Gastrocnemius medialis (tissue), 4 donors: ENCODE measurements around the gene ZNF407. TPM values are rescaled to one million over a fixed set of nuclear protein-coding genes. Genes with fewer than 3 reads are reported as not detected.
"Not testable (repeated sequence)": the region's sequence is repeated elsewhere in the genome, so short reads cannot be mapped to it uniquely, and the experiment has no call there.

Experiments used
- ATAC-seq, 2 donors: fragments of 150-250 bp; one replicate each; pipeline ENCODE4 v1.9.1; 2016
- DNase-seq, 2 donors: peaks; one replicate each; pipeline ENCODE4 v3.0.0-alpha.2; 2019
- H3K27ac ChIP-seq, 4 donors: fragments of 200-600 bp; sonication (generic); 1 replicate in 1 of 4; 2 replicates in 3 of 4; pipeline ENCODE4 v1.5.1; 2016 to 2018; ENCODE audit warnings: mild to moderate bottlenecking in 2 of 4, moderate library complexity in 1 of 4
- H3K27me3 ChIP-seq, 3 donors: fragments of 200-600 bp; sonication (generic) in 2 of 3; 1 replicate in 1 of 3; 2 replicates in 2 of 3; pipeline versions ENCODE4 v1.5.1 to v1.6.0; 2016 to 2019; ENCODE audit warnings: mild to moderate bottlenecking in 1 of 3, moderate library complexity in 1 of 3
- H3K36me3 ChIP-seq, 2 donors: fragments of 200-600 bp; sonication (generic) in 1 of 2; one replicate each; pipeline ENCODE4 v1.5.1; 2017 to 2018
- H3K4me1 ChIP-seq, 2 donors: fragments of 200-600 bp; sonication (generic) in 1 of 2; one replicate each; pipeline ENCODE4 v1.5.1; 2016 to 2017; ENCODE audit warnings: mild to moderate bottlenecking in 2 of 2
- H3K4me3 ChIP-seq, 4 donors: fragments of 200-600 bp; sonication (generic) in 3 of 4; 1 replicate in 1 of 4; 2 replicates in 3 of 4; pipeline ENCODE4 v1.5.1; 2016 to 2019; ENCODE audit warnings: mild to moderate bottlenecking in 2 of 4
- H3K9me3 ChIP-seq, 3 donors: fragments of 200-600 bp; sonication (generic) in 2 of 3; 1 replicate in 1 of 3; 2 replicates in 2 of 3; pipeline ENCODE4 v1.5.1; 2016 to 2019
- CTCF ChIP-seq, 5 experiments: fragments of 450-650 bp in 3 of 5; fragments of 200-600 bp in 2 of 5; sonication (generic) in 2 of 5; IDR thresholded peaks in 4 of 5; conservative IDR thresholded peaks in 1 of 5; 1 replicate in 4 of 5; 2 replicates in 1 of 5; pipeline ENCODE4 v1.5.1; 2016 to 2019; ENCODE audit warnings: antibody characterized with exemption in 5 of 5, mild to moderate bottlenecking in 3 of 5, moderate library complexity in 3 of 5
- POLR2A ChIP-seq, 2 donors: fragments of 450-650 bp; IDR thresholded peaks; one replicate each; pipeline ENCODE4 v1.6.1; 2017; ENCODE audit warnings: antibody characterized with exemption in 2 of 2, mild to moderate bottlenecking in 2 of 2, moderate library complexity in 2 of 2
- in situ Hi-C, 4 donors: fragments of 200-750 bp; cut with MboI; loops; one replicate each; pipeline versions ENCODE4 v1.15.0 to v1.8.0; 2017; ENCODE audit warnings: low sequenced_read_pairs in 4 of 4
- intact Hi-C: fragments of 100-400 bp; cut with DNase I; formaldehyde crosslinking; loops from one replicate; pipeline ENCODE4 v1.15.1; 2023; ENCODE audit warnings: low total_unique reads
- total RNA-seq, 4 donors: library from RNA; depleted of rRNA; stranded (reverse); fragments of >200 nt; gene quantifications; one replicate each; pipeline versions ENCODE4 v1.1.0 to v1.2.3, GENCODE V29; 2016

The ZNF407 gene
- total RNA-seq, 4 donors from 2014 or later = 5.9 to 11.4 (median 9.2) TPM

- Histone ChIP-seq H3K27ac (no peak overlapping the region), H3K27me3 (no peaks in the 10 kb centered on the region), H3K4me1 (no peaks in the 10 kb centered on the region), H3K36me3 (no peaks in the 10 kb centered on the region), H3K9me3 (no peaks in the 10 kb centered on the region), H3K4me3 (no peak overlapping the region)
- TF ChIP-seq POLR2A (IDR thresholded peaks at IDR 0.05) = no peak
- no peak for TF ChIP-seq CTCF (IDR thresholded peaks at IDR 0.05 in 4 of 5, conservative IDR thresholded peaks at IDR 0.05 in 1 of 5)
- DNase-seq (no peak), ATAC-seq (no peak)
- intact Hi-C loops (no loop called here), in situ Hi-C loops (no loop called here)
These were observed 35.4 kb upstream of the ZNF407 start for GRCh38 chr18:74562131-74562730.

- in situ Hi-C loops = no loop called here
- no peaks in the 10 kb centered on the region for H3K9me3 ChIP-seq
These were observed 34.9 kb upstream of the ZNF407 start for GRCh38 chr18:74562775-74563174.

GRCh38 chr18:74563999-74564398, 33.7 kb upstream of the ZNF407 start:
- no peak for ATAC-seq

More at GRCh38 chr18:74562775-74563174, 34.9 kb upstream of the ZNF407 start:
- H3K4me3 ChIP-seq = no peak overlapping the region
- no peak for DNase-seq
- intact Hi-C loops = no loop called here
- no peak for ATAC-seq
- H3K36me3 ChIP-seq = no peaks in the 10 kb centered on the region
- no peak overlapping the region for H3K27ac ChIP-seq
- TF ChIP-seq CTCF (IDR thresholded peaks at IDR 0.05 in 4 of 5, conservative IDR thresholded peaks at IDR 0.05 in 1 of 5) = no peak
- TF ChIP-seq POLR2A (IDR thresholded peaks at IDR 0.05) = no peak
- no peaks in the 10 kb centered on the region for H3K4me1 ChIP-seq
- H3K27me3 ChIP-seq = no peaks in the 10 kb centered on the region

GRCh38 chr18:74565164-74565563, 32.5 kb upstream of the ZNF407 start:
- ATAC-seq, H3K4me3 ChIP-seq, H3K36me3 ChIP-seq, in situ Hi-C loops, H3K9me3 ChIP-seq, H3K27ac ChIP-seq, H3K4me1 ChIP-seq, H3K27me3 ChIP-seq, DNase-seq, intact Hi-C loops: not testable (repeated sequence)

More at GRCh38 chr18:74563999-74564398, 33.7 kb upstream of the ZNF407 start:
- Histone ChIP-seq H3K27ac (no peak overlapping the region), H3K9me3 (no peaks in the 10 kb centered on the region), H3K4me3 (no peak overlapping the region), H3K36me3 (no peaks in the 10 kb centered on the region), H3K27me3 (no peaks in the 10 kb centered on the region), H3K4me1 (no peaks in the 10 kb centered on the region)
- intact Hi-C loops = no loop called here
- no peak for DNase-seq
- TF ChIP-seq CTCF (IDR thresholded peaks at IDR 0.05 in 4 of 5, conservative IDR thresholded peaks at IDR 0.05 in 1 of 5) = no peak
- no peak for TF ChIP-seq POLR2A (IDR thresholded peaks at IDR 0.05)
- in situ Hi-C loops = no loop called here

- in situ Hi-C loops, ATAC-seq: not testable (repeated sequence)
These were observed 31.7 kb upstream of the ZNF407 start for GRCh38 chr18:74565993-74566392.

GRCh38 chr18:74567822-74568221, 29.8 kb upstream of the ZNF407 start:
- in situ Hi-C loops (no loop called here), intact Hi-C loops (no loop called here)
- no peak for DNase-seq
- H3K27ac ChIP-seq = no peak overlapping the region
- no peaks in the 10 kb centered on the region for H3K4me1 ChIP-seq
- H3K9me3 ChIP-seq = no peaks in the 10 kb centered on the region
- no peak overlapping the region for H3K4me3 ChIP-seq
- no peaks in the 10 kb centered on the region for H3K36me3 ChIP-seq
- TF ChIP-seq CTCF (IDR thresholded peaks at IDR 0.05 in 4 of 5, conservative IDR thresholded peaks at IDR 0.05 in 1 of 5) (no peak), POLR2A (IDR thresholded peaks at IDR 0.05) (no peak)
- ATAC-seq = no peak
- no peaks in the 10 kb centered on the region for H3K27me3 ChIP-seq

More at GRCh38 chr18:74565993-74566392, 31.7 kb upstream of the ZNF407 start:
- H3K9me3 ChIP-seq, H3K27me3 ChIP-seq, DNase-seq, intact Hi-C loops, H3K4me1 ChIP-seq, H3K27ac ChIP-seq, H3K4me3 ChIP-seq, H3K36me3 ChIP-seq: not testable (repeated sequence)
